Ovary (tissue), 9 donors: Measurements from ENCODE around the gene MTIF2. TPM values are rescaled to one million over a fixed set of nuclear protein-coding genes. Genes with fewer than 3 reads are reported as not detected.
"Not testable (repeated sequence)": the region's sequence is repeated elsewhere in the genome, so short reads cannot be mapped to it uniquely, and the experiment has no call there.

Experiments used
- DNase-seq, 5 donors: peaks; one replicate each; pipeline ENCODE4 v3.0.0-alpha.2; 2019 to 2020
- H3K27ac ChIP-seq, 2 donors: fragments of 200-600 bp; one replicate each; pipeline versions ENCODE4 v1.5.1 to v1.8.0; 2019 to 2022
- H3K27me3 ChIP-seq: fragments of 200-600 bp; one replicate; pipeline ENCODE4 v1.8.0; 2022
- H3K36me3 ChIP-seq: fragments of 200-600 bp; sonication (generic); one replicate; pipeline ENCODE4 v1.5.1; 2019
- H3K4me1 ChIP-seq: one replicate; pipeline ENCODE4 v1.8.1; 2013; ENCODE audit warnings: mild to moderate bottlenecking, moderate library complexity; ENCODE audit not compliant: insufficient read depth
- H3K4me3 ChIP-seq: fragments of 200-600 bp; sonication (generic); one replicate; pipeline ENCODE4 v1.5.1; 2017
- H3K9me3 ChIP-seq, 2 donors: fragments of 200-600 bp in 1 of 2; sonication (generic) in 1 of 2; one replicate each; pipeline versions ENCODE4 v1.5.1 to v1.8.1; 2013 to 2019; ENCODE audit warnings: mild to moderate bottlenecking in 1 of 2, moderate library complexity in 1 of 2
- CTCF ChIP-seq, 3 donors: fragments of 450-650 bp in 2 of 3; fragments of 200-600 bp in 1 of 3; IDR thresholded peaks; one replicate each; pipeline versions ENCODE4 v1.5.1 to v1.8.0; 2016 to 2022; ENCODE audit warnings: antibody characterized with exemption in 3 of 3, mild to moderate bottlenecking in 1 of 3
- EP300 ChIP-seq: sonication (generic); formaldehyde crosslinking; IDR thresholded peaks from one replicate; pipeline ENCODE4 v1.6.1; 2017; ENCODE audit warnings: antibody characterized with exemption
- POLR2A ChIP-seq: fragments of 450-650 bp; IDR thresholded peaks from one replicate; pipeline ENCODE4 v1.6.1; 2017; ENCODE audit warnings: antibody characterized with exemption, mild to moderate bottlenecking, moderate library complexity
- WGBS, 3 donors: extraction: QIAGEN DNeasy Blood & Tissue Kit in 1 of 3; methylation state at CpG; one replicate each; pipeline versions ENCODE4 v1.1.5 to v1.1.7; 2013 to 2017; 5-methylcytosine and 5-hydroxymethylcytosine counted together
- intact Hi-C, 4 donors: fragments of 100-400 bp; cut with DNase I; formaldehyde crosslinking; loops; one replicate each; pipeline versions ENCODE4 v1.11.0 to v1.15.1; 2022 to 2023
- polyA plus RNA-seq, 2 donors: library from polyadenylated mRNA; stranded (reverse); fragments of 200-250 nt in 1 of 2; fragments of 350-450 nt in 1 of 2; fragmentation: Illumina TruSeq in 1 of 2; extraction: RNeasy Lipid Tissue Mini Kit (QIAGEN cat#74804) in 1 of 2; gene quantifications; one replicate each; pipeline ENCODE4 v1.2.3, GENCODE V29; 2013 to 2014
- small RNA-seq: library from RNA; depleted of rRNA; stranded (forward); fragments of <200 nt; gene quantifications from one replicate; pipeline ENCODE3, GENCODE V24; 2016
- total RNA-seq, 7 donors: library from RNA; depleted of rRNA in 2 of 7; stranded (reverse); fragments of >200 nt in 2 of 7; fragmentation: NEBNext Ultra II Directional in 3 of 7; extraction: Animal tissue kit (Norgen Biotek cat#: 25700) in 3 of 7; gene quantifications; one replicate each; pipeline versions ENCODE4 v1.1.0 to v1.2.4, GENCODE V29; 2016 to 2023
- donor health status: DM: no; HTN: no; CAD: no; lungs with moderate emphysema.
- donor health status: DM: no; HTN: no; CAD: no.
- donor health status: Bipolar disorder and iron deficiency.
- donor health status: DM: yes; HTN: yes; CAD: no.
- donor health status: DM: no; HTN: no; CAD: no.
- donor health status: DM: yes; HTN: yes; CAD: no.

Gene MTIF2
- total and polyA plus RNA-seq, 9 donors, result 12.6 to 18.6 (median 14.1) TPM

GRCh38 chr2:55200416-55200815 lies 68.6 kb downstream of the MTIF2 start:
- 96 to 97% (median 97%) methylated on average over 1 of the region's 1 CpG for WGBS, 3 donors
- no peaks in the 10 kb centered on the region for H3K4me1 ChIP-seq
- TF ChIP-seq POLR2A, result no peak
- H3K9me3 ChIP-seq, result no peaks in the 10 kb centered on the region
- H3K27ac ChIP-seq, result no peak overlapping the region
- intact Hi-C loops, result no loop called here
- H3K36me3 ChIP-seq, result no peaks in the 10 kb centered on the region
- no peak overlapping the region for H3K4me3 ChIP-seq
- no peak for DNase-seq
- no peaks in the 10 kb centered on the region for H3K27me3 ChIP-seq

- Histone ChIP-seq H3K27ac (no peak overlapping the region), H3K27me3 (no peaks in the 10 kb centered on the region), H3K9me3 (no peaks in the 10 kb centered on the region), H3K4me3 (no peak overlapping the region), H3K4me1 (no peaks in the 10 kb centered on the region), H3K36me3 (no peaks in the 10 kb centered on the region)
- no peak for DNase-seq
- TF ChIP-seq POLR2A (no peak), EP300 (no peak), CTCF (IDR thresholded peaks at IDR 0.05) (no peak)
- intact Hi-C loops, result no loop called here
- WGBS, 3 donors, result 94 to 96% (median 95%) methylated on average over 2 of the region's 2 CpGs
Observed at GRCh38 chr2:55196526-55196925, 72.5 kb downstream of the MTIF2 start.

GRCh38 chr2:55191888-55192287 lies 77.1 kb downstream of the MTIF2 start:
- H3K4me1 ChIP-seq, H3K9me3 ChIP-seq, DNase-seq, intact Hi-C loops, H3K27me3 ChIP-seq, H3K27ac ChIP-seq, H3K4me3 ChIP-seq, H3K36me3 ChIP-seq: not testable (repeated sequence)
- WGBS, 3 donors, result 98 to 99% (median 98%) methylated on average over 2 of the region's 2 CpGs

- H3K36me3 ChIP-seq, H3K9me3 ChIP-seq, DNase-seq, H3K27ac ChIP-seq, H3K4me1 ChIP-seq, H3K4me3 ChIP-seq, H3K27me3 ChIP-seq, intact Hi-C loops: not testable (repeated sequence)
- WGBS, 3 donors, result 81 to 89% (median 85%) methylated on average over 8 of the region's 8 CpGs
Observed at GRCh38 chr2:55186837-55187236, 82.2 kb downstream of the MTIF2 start.

Small RNA genes within 50 kb of the gene (small RNA-seq; reads per million reads assigned to genes)
- gene RF00019, result not detected

Other genes starting within 250 kb of the MTIF2 start
- gene RTN4, start 218.8 kb downstream of the MTIF2 start, total RNA-seq, result 100 to 1,000 TPM; 118 to 275 (median 200) TPM
- 100 to 1,000 TPM; 110 to 334 TPM for gene RTN4, start 218.8 kb downstream of the MTIF2 start, polyA plus RNA-seq
- 10 to 100 TPM; 11.3 to 21.3 (median 15.6) TPM for gene CLHC1, start 36.9 kb downstream of the MTIF2 start, total RNA-seq
- 1 to 10 TPM; 5.6 to 7.8 TPM for gene CLHC1, start 36.9 kb downstream of the MTIF2 start, polyA plus RNA-seq
- gene RPS27A, start 36.5 kb downstream of the MTIF2 start, total RNA-seq, result 1,000 to 10,000 TPM; 1,558 to 6,047 (median 2,035) TPM
- 1,000 to 10,000 TPM; 1,925 to 4,758 TPM for gene RPS27A, start 36.5 kb downstream of the MTIF2 start, polyA plus RNA-seq
- 10 to 100 TPM; 25.0 to 64.4 (median 33.9) TPM for gene CCDC88A, start 150.6 kb upstream of the MTIF2 start, total RNA-seq
- gene CCDC88A, start 150.6 kb upstream of the MTIF2 start, polyA plus RNA-seq, result 10 to 100 TPM in 1 of 2 donors, 1 to 10 TPM in 1; 9.6 to 23.4 TPM